Sigmoid colon (tissue), 7 donors: ENCODE measurements around the gene MKNK2. TPM values are rescaled to one million over a fixed set of nuclear protein-coding genes. Genes with fewer than 3 reads are reported as not detected.

Experiments
- DNase-seq: peaks from one replicate; pipeline ENCODE4 v3.0.0-alpha.2; 2019
- H3K27ac ChIP-seq, 4 donors: fragments of 200-600 bp; sonication (generic); one replicate each; pipeline ENCODE4 v1.5.1; 2016 to 2019; ENCODE audit warnings: mild to moderate bottlenecking in 1 of 4
- H3K27me3 ChIP-seq, 3 donors: fragments of 200-600 bp; sonication (generic); one replicate each; pipeline ENCODE4 v1.5.1; 2019; ENCODE audit warnings: mild to moderate bottlenecking in 1 of 3
- H3K36me3 ChIP-seq, 4 donors: fragments of 200-600 bp; sonication (generic); one replicate each; pipeline ENCODE4 v1.5.1; 2016 to 2019
- H3K4me1 ChIP-seq, 4 donors: fragments of 200-600 bp; sonication (generic); one replicate each; pipeline ENCODE4 v1.5.1; 2017 to 2019
- H3K4me3 ChIP-seq, 4 donors: fragments of 200-600 bp; sonication (generic); one replicate each; pipeline ENCODE4 v1.5.1; 2017 to 2019; ENCODE audit warnings: mild to moderate bottlenecking in 2 of 4, moderate library complexity in 1 of 4
- H3K9me3 ChIP-seq, 4 donors: fragments of 200-600 bp in 3 of 4; sonication (generic) in 3 of 4; one replicate each; pipeline versions ENCODE4 v1.5.1 to v1.6.1; 2013 to 2019
- EP300 ChIP-seq, 4 donors: sonication (generic); formaldehyde crosslinking; IDR thresholded peaks; one replicate each; pipeline ENCODE4 v1.6.1; 2017; ENCODE audit warnings: antibody characterized with exemption in 4 of 4
- POLR2A ChIP-seq, 2 donors: fragments of 450-650 bp; IDR thresholded peaks; one replicate each; pipeline ENCODE4 v1.6.1; 2016; ENCODE audit warnings: antibody characterized with exemption in 2 of 2, mild to moderate bottlenecking in 2 of 2, moderate library complexity in 2 of 2
- POLR2AphosphoS5 ChIP-seq, 4 donors: sonication (generic); formaldehyde crosslinking; IDR thresholded peaks; one replicate each; pipeline ENCODE4 v1.6.1; 2017; ENCODE audit warnings: antibody characterized with exemption in 4 of 4
- WGBS, 2 donors: extraction: QIAGEN DNeasy Blood & Tissue Kit; methylation state at CpG; one replicate each; pipeline ENCODE4 v1.1.7; 2013; 5-methylcytosine and 5-hydroxymethylcytosine counted together
- intact Hi-C: fragments of 100-400 bp; cut with DNase I; formaldehyde crosslinking; loops from one replicate; pipeline ENCODE4 v1.15.1; 2023
- polyA plus RNA-seq, 3 donors: library from polyadenylated mRNA; stranded (reverse); fragments of 200-250 nt; gene quantifications; one replicate each; pipeline ENCODE4 v1.2.3, GENCODE V29; 2013
- total RNA-seq, 4 donors: library from RNA; depleted of rRNA; stranded (reverse); fragments of >200 nt; gene quantifications; one replicate each; pipeline ENCODE4 v1.1.0, GENCODE V29; 2016
- TF ChIP-seq, protein P1 (sequence below), 4 experiments: fragments of 450-650 bp in 3 of 4; fragments of 200-600 bp in 1 of 4; IDR thresholded peaks; one replicate each; pipeline ENCODE4 v1.5.1; 2016 to 2019; ENCODE audit warnings: antibody characterized with exemption in 4 of 4, mild to moderate bottlenecking in 3 of 4, moderate library complexity in 2 of 4
- donor health status: healthy with polysubstance abuse.
- donor health status: Bipolar disorder and iron deficiency.
- donor health status: healthy.

Gene MKNK2
- total and polyA plus RNA-seq, 7 donors, result 83.1 to 157 (median 121) TPM

DNA sequence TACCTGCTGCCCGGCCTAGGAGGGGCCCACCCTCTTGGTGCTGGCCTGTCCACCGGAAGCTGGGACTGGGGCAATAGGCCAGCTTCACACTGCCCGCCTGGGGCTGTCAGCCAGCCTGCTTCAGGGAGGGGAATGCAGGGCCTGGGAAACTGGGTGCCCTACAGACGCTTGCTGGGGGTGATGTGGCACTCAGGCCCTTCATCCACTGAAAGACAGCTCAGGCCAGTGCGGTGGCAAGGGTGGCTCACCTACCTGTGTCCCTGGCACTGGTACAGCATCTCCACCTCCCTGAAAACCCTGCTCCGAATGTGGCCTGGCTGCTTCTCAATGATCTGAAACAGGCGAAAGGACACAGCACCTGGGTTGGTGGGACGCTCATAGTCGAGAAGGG lies 7.8 kb downstream of the MKNK2 start:
- Histone ChIP-seq H3K36me3 (peaks cover 50 to 66% (median 58%) of the 10 kb centered on the region in 4 donors), H3K27ac (peak overlapping the region; percentile 91 to 99 (median 96)), H3K27me3 (no peaks in the 10 kb centered on the region), H3K4me3 (no peak overlapping the region), H3K9me3 (no peaks in the 10 kb centered on the region), H3K4me1 (peaks cover 2 to 87% (median 79%) of the 10 kb centered on the region in 4 donors)
- intact Hi-C loops, result no loop called here
- WGBS, 2 donors, result 77 to 80% methylated on average over 9 of the region's 9 CpGs
- no peak for TF ChIP-seq POLR2A (IDR thresholded peaks at IDR 0.05)
- TF ChIP-seq, protein P1, sequence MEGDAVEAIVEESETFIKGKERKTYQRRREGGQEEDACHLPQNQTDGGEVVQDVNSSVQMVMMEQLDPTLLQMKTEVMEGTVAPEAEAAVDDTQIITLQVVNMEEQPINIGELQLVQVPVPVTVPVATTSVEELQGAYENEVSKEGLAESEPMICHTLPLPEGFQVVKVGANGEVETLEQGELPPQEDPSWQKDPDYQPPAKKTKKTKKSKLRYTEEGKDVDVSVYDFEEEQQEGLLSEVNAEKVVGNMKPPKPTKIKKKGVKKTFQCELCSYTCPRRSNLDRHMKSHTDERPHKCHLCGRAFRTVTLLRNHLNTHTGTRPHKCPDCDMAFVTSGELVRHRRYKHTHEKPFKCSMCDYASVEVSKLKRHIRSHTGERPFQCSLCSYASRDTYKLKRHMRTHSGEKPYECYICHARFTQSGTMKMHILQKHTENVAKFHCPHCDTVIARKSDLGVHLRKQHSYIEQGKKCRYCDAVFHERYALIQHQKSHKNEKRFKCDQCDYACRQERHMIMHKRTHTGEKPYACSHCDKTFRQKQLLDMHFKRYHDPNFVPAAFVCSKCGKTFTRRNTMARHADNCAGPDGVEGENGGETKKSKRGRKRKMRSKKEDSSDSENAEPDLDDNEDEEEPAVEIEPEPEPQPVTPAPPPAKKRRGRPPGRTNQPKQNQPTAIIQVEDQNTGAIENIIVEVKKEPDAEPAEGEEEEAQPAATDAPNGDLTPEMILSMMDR (IDR thresholded peaks at IDR 0.05), result no peak
- TF ChIP-seq EP300 (IDR thresholded peaks at IDR 0.05), result no peak
- no peak for TF ChIP-seq POLR2AphosphoS5 (IDR thresholded peaks at IDR 0.05)
- peak; percentile 77 for DNase-seq

DNA sequence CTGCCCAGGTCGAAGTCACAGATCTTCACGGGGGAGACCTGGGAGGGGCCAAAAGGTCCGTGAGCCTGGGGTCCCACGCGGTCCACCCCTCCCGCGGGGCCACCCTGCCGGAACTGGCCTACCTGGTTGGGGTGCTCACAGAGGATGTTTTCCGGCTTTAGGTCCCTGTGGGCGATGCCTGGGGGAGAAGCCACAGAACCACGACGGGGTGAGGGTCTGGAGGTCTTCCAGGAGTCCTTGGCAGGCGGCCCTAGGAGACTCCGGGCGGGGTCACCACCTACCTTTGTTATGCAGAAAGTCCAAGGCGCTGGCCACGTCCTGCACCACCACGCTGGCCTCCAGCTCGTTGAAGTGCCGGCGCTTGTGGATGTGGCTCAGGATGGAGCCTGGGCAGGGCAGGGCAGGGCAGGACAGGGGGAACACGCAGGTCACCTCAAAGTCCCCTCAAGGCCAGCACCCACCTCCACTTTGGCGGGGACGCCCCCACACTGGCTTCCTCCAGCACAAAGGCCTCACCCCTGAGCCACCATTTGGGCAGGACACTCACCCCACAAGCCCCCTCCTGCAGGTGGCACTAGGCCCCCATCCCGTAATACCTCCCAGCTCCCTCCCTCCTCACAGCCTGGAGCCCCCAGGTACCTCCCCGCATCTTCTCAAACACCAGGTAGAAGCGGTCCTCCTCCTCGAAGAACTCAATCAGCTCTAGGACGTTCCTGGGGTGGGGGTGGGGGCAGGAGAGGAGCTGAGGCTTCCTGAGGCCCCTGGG lies 8.4 kb downstream of the MKNK2 start:
- no peaks in the 10 kb centered on the region for H3K9me3 ChIP-seq
- H3K27me3 ChIP-seq, result no peaks in the 10 kb centered on the region
- peak; percentile 81 for DNase-seq
- no peak for TF ChIP-seq EP300 (IDR thresholded peaks at IDR 0.05)
- peak in 1 of 4 donors; percentile 9 for TF ChIP-seq POLR2AphosphoS5 (IDR thresholded peaks at IDR 0.05)
- H3K4me3 ChIP-seq, result peak overlapping the region; percentile 8 to 37 (median 28)
- peaks cover 50 to 68% (median 61%) of the 10 kb centered on the region in 4 donors for H3K36me3 ChIP-seq
- peaks cover 2 to 87% (median 75%) of the 10 kb centered on the region in 4 donors for H3K4me1 ChIP-seq
- WGBS, 2 donors, result 18 to 29% methylated on average over 29 of the region's 29 CpGs
- intact Hi-C loops, result no loop called here
- peak overlapping the region; percentile 91 to 99 (median 96) for H3K27ac ChIP-seq

DNA sequence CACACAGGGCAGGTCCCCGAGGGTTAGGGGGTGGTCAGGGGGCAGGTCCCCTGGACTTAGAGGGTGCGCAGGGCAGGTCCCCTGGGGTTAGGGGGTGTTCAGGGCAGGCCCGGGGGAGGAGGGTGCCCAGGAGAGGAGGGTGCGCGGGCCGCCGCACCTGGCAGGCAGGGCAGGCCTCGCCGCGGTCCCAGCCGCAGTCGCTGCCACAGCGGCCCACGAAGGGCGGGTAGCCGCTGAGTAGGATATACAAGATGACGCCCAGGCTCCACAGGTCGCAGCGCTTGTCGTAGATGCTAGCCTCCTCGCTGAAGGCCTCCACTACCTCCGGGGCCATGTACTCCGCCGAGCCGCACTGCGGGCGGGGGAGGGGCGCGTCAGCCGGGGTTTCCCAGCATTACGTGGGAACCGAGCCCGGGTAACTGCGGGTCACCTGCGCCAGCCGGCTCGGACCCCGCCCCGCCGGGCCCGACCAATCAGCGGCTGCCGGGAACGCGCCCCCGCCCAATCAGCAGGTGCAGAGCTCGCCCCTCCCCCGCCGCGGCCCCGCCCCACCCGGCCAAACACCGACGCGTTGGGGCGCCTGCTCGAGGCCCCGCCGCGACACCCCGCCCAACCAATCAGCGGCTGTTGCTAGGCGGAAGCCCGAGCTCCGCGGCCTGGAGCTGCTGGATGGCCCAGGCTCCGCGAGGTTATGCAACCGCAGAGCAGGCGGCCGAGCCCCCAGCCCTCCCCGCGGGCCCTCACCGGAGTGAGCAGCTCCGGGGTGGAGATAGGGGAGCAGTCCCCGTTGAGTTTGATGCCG lies 9.2 kb downstream of the MKNK2 start:
- no peaks in the 10 kb centered on the region for H3K27me3 ChIP-seq
- peaks cover 49 to 68% (median 60%) of the 10 kb centered on the region in 4 donors for H3K36me3 ChIP-seq
- 4 to 6% methylated on average over 77 of the region's 77 CpGs for WGBS, 2 donors
- no peaks in the 10 kb centered on the region for H3K9me3 ChIP-seq
- peak overlapping the region; percentile 91 to 99 (median 96) for H3K27ac ChIP-seq
- peaks cover 2 to 85% (median 69%) of the 10 kb centered on the region in 4 donors for H3K4me1 ChIP-seq
- peak in 1 of 4 donors; percentile 64 for TF ChIP-seq EP300 (IDR thresholded peaks at IDR 0.05)
- peak; percentile 74 to 87 (median 80) for TF ChIP-seq POLR2AphosphoS5 (IDR thresholded peaks at IDR 0.05)
- no peak for TF ChIP-seq POLR2A (IDR thresholded peaks at IDR 0.05)
- TF ChIP-seq, protein P1 (IDR thresholded peaks at IDR 0.05), result no peak
- DNase-seq, result peak; percentile 99
- intact Hi-C loops, result no loop called here
- peak overlapping the region; percentile 23 to 48 (median 40) for H3K4me3 ChIP-seq

DNA sequence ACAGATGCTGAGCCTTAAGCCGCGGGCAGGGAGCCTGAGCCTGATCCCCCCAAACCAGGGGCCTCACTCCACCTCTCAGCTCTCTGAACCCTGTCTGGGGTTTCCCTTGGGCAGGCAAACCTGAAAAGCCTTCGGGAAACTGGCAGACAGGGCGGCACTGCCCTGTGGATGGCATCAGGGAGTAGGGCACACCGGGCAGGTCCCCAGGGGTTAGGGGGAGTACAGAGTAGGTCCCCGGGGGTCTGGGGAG lies 9.7 kb downstream of the MKNK2 start:
- 64 to 72% methylated on average over 6 of the region's 6 CpGs for WGBS, 2 donors
- H3K27me3 ChIP-seq, result no peaks in the 10 kb centered on the region
- no peaks in the 10 kb centered on the region for H3K9me3 ChIP-seq
- H3K27ac ChIP-seq, result peak overlapping the region; percentile 91 to 99 (median 96)
- H3K4me1 ChIP-seq, result peaks cover 2 to 79% (median 63%) of the 10 kb centered on the region in 4 donors
- TF ChIP-seq EP300 (IDR thresholded peaks at IDR 0.05) (no peak), POLR2AphosphoS5 (IDR thresholded peaks at IDR 0.05) (no peak), POLR2A (IDR thresholded peaks at IDR 0.05) (no peak)
- TF ChIP-seq, protein P1 (IDR thresholded peaks at IDR 0.05), result no peak
- no peak for DNase-seq
- peak overlapping the region; percentile 23 to 48 (median 40) for H3K4me3 ChIP-seq
- peaks cover 43 to 65% (median 55%) of the 10 kb centered on the region in 4 donors for H3K36me3 ChIP-seq
- intact Hi-C loops, result no loop called here
